H1 (cell line): ENCODE results near the gene GSTM2. TPM values are rescaled to one million over a fixed set of nuclear protein-coding genes. Genes with fewer than 3 reads are reported as not detected.

Experiments used
- CTCF ChIA-PET: fragments of 300-600 bp; sonication (Branson Sonifier 250); formaldehyde crosslinking; loops from one replicate; lab custom pipeline; 2021; ENCODE audit not compliant: partially characterized antibody; lab: Charles Lee
- POLR2A ChIA-PET: fragments of 300-600 bp; sonication (Branson Sonifier 250); formaldehyde crosslinking; loops from one replicate; lab custom pipeline; 2021; ENCODE audit warnings: inconsistent platforms; ENCODE audit not compliant: partially characterized antibody; lab: Charles Lee
- DNase-seq, 2 experiments: peaks; one replicate each; pipeline versions ENCODE4 v3.0.0 to v3.0.0-alpha.2; 2010 to 2022; ENCODE audit warnings: low spot score in 2 of 2, low read depth in 1 of 2, mixed read lengths in 1 of 2
- FAIRE-seq: peaks from 2 replicates; lab custom pipeline; 2011; peaks lifted over from hg19 to GRCh38; lab: Jason Lieb, UNC
- H2AFZ ChIP-seq: 2 replicates; pipeline ENCODE4 v1.8.1; 2012; ENCODE audit warnings: low read length, inconsistent platforms
- H2AK5ac ChIP-seq: 2 replicates; pipeline ENCODE4 v1.6.1; 2013; ENCODE audit warnings: low read depth, low read length
- H2BK120ac ChIP-seq: replicated peaks from 2 replicates; pipeline ENCODE3; 2013; ENCODE audit warnings: low read depth, low read length, inconsistent platforms
- H2BK12ac ChIP-seq: 2 replicates; pipeline ENCODE4 v1.6.1; 2013; ENCODE audit warnings: low read depth, low read length
- H2BK15ac ChIP-seq: 2 replicates; pipeline ENCODE4 v1.6.1; 2013; ENCODE audit warnings: low read length
- H2BK20ac ChIP-seq: 2 replicates; pipeline ENCODE4 v1.6.1; 2013; ENCODE audit warnings: low read length
- H2BK5ac ChIP-seq: 2 replicates; pipeline ENCODE4 v1.6.1; 2013; ENCODE audit warnings: low read depth, low read length
- H3K14ac ChIP-seq: 2 replicates; pipeline ENCODE4 v1.6.1; 2013; ENCODE audit warnings: inconsistent platforms; ENCODE audit not compliant: insufficient read length
- H3K18ac ChIP-seq: 2 replicates; pipeline ENCODE4 v1.6.1; 2013; ENCODE audit warnings: low read length; ENCODE audit errors: extremely low read depth
- H3K23ac ChIP-seq: 2 replicates; pipeline ENCODE4 v1.6.1; 2013; ENCODE audit warnings: inconsistent platforms; ENCODE audit not compliant: insufficient read length
- H3K23me2 ChIP-seq: 2 replicates; pipeline ENCODE4 v1.6.1; 2013; ENCODE audit warnings: low read depth, low read length
- H3K27ac ChIP-seq: 2 replicates; pipeline ENCODE4 v1.6.1; 2011; ENCODE audit warnings: low read depth, low read length, inconsistent platforms
- H3K27me3 ChIP-seq, 4 experiments: replicated peaks in 1 of 4; 1 replicate in 1 of 4; 2 replicates in 3 of 4; pipeline versions ENCODE4 v1.6.1 to v1.8.1; 2011 to 2013; ENCODE audit warnings: low read length in 3 of 4, mild to moderate bottlenecking in 3 of 4, inconsistent platforms in 2 of 4, mixed read lengths in 2 of 4, moderate library complexity in 1 of 4; ENCODE audit not compliant: control insufficient read depth in 3 of 4, insufficient read depth in 3 of 4; ENCODE audit errors: extremely low read depth in 1 of 4
- H3K36me3 ChIP-seq, 4 experiments: 2 replicates each; pipeline versions ENCODE4 v1.6.1 to v1.8.1; 2011 to 2013; ENCODE audit warnings: mild to moderate bottlenecking in 4 of 4, low read length in 3 of 4, moderate library complexity in 2 of 4, control low read depth in 1 of 4, inconsistent platforms in 1 of 4; ENCODE audit not compliant: insufficient read depth in 4 of 4, control insufficient read depth in 2 of 4
- H3K4ac ChIP-seq: replicated peaks from 2 replicates; pipeline ENCODE3; 2013; ENCODE audit warnings: low read length, low read depth, mixed read lengths, inconsistent platforms; ENCODE audit not compliant: insufficient read length
- H3K4me1 ChIP-seq, 4 experiments: replicated peaks in 1 of 4; 1 replicate in 1 of 4; 2 replicates in 3 of 4; pipeline versions ENCODE4 v1.6.1 to v1.8.1; 2011 to 2013; ENCODE audit warnings: low read length in 3 of 4, inconsistent platforms in 2 of 4, mixed read lengths in 1 of 4; ENCODE audit not compliant: insufficient read depth in 4 of 4, control insufficient read depth in 3 of 4
- H3K4me2 ChIP-seq, 2 experiments: 2 replicates each; pipeline versions ENCODE4 v1.6.1 to v1.8.1; 2011 to 2013; ENCODE audit warnings: low read depth in 2 of 2, low read length in 2 of 2, control low read depth in 1 of 2, inconsistent platforms in 1 of 2, mild to moderate bottlenecking in 1 of 2; ENCODE audit not compliant: insufficient read depth in 1 of 2
- H3K4me3 ChIP-seq, 4 experiments: fragments of 200-600, 300-600 bp in 1 of 4; sonication (generic), shearing (Covaris generic), sonication (Bioruptor Twin) in 1 of 4; 2 replicates each; pipeline versions ENCODE4 v1.5.1 to v1.8.1; 2011 to 2016; ENCODE audit warnings: low read length in 4 of 4, low read depth in 3 of 4, control low read depth in 2 of 4, inconsistent platforms in 2 of 4, mild to moderate bottlenecking in 2 of 4, mixed read lengths in 1 of 4, moderate library complexity in 1 of 4; ENCODE audit not compliant: insufficient read depth in 2 of 4; ENCODE audit errors: extremely low read depth in 1 of 4
- H3K56ac ChIP-seq: replicated peaks from 2 replicates; pipeline ENCODE3; 2013; ENCODE audit warnings: low read depth, mild to moderate bottlenecking, mixed read lengths, low read length, inconsistent platforms; ENCODE audit not compliant: insufficient read length
- H3K79me1 ChIP-seq: 2 replicates; pipeline ENCODE4 v1.6.1; 2013; ENCODE audit warnings: low read depth, low read length, control low read depth
- H3K79me2 ChIP-seq, 2 experiments: 2 replicates each; pipeline versions ENCODE4 v1.6.1 to v1.8.1; 2012 to 2013; ENCODE audit warnings: low read length in 2 of 2, mild to moderate bottlenecking in 2 of 2, inconsistent platforms in 1 of 2; ENCODE audit not compliant: insufficient read depth in 2 of 2, control insufficient read depth in 1 of 2
- H3K9ac ChIP-seq, 4 experiments: replicated peaks in 1 of 4; 1 replicate in 1 of 4; 2 replicates in 3 of 4; pipeline versions ENCODE4 v1.6.1 to v1.8.1; 2011 to 2013; ENCODE audit warnings: low read depth in 3 of 4, low read length in 3 of 4, control low read depth in 2 of 4, mild to moderate bottlenecking in 2 of 4, moderate library complexity in 2 of 4, inconsistent platforms in 1 of 4; ENCODE audit errors: extremely low read depth in 1 of 4
- H3K9me3 ChIP-seq, 2 experiments: 2 replicates each; pipeline versions ENCODE4 v1.6.1 to v1.8.1; 2012 to 2013; ENCODE audit warnings: mild to moderate bottlenecking in 2 of 2, moderate library complexity in 2 of 2, control low read depth in 1 of 2, inconsistent platforms in 1 of 2, low read depth in 1 of 2, low read length in 1 of 2, mixed read lengths in 1 of 2; ENCODE audit not compliant: insufficient read depth in 2 of 2
- H4K20me1 ChIP-seq, 2 experiments: replicated peaks in 1 of 2; 2 replicates each; pipeline versions ENCODE3 to v1.8.1; 2011 to 2013; ENCODE audit warnings: inconsistent platforms in 2 of 2, low read length in 2 of 2, mild to moderate bottlenecking in 1 of 2; ENCODE audit not compliant: insufficient read depth in 2 of 2, control insufficient read depth in 1 of 2
- H4K5ac ChIP-seq: 2 replicates; pipeline ENCODE4 v1.6.1; 2013; ENCODE audit warnings: low read length, low read depth, mixed read lengths, inconsistent platforms; ENCODE audit not compliant: insufficient read length
- H4K8ac ChIP-seq: 2 replicates; pipeline ENCODE4 v1.8.0; 2013; ENCODE audit warnings: mild to moderate bottlenecking, moderate library complexity, low read length, inconsistent platforms; ENCODE audit not compliant: insufficient read depth; ENCODE audit errors: extremely low read depth
- H4K91ac ChIP-seq: replicated peaks from 2 replicates; pipeline ENCODE3; 2013; ENCODE audit warnings: low read length, mixed read lengths, inconsistent platforms; ENCODE audit not compliant: insufficient read length
- JUN ChIP-seq: IDR thresholded peaks from 2 replicates; pipeline ENCODE4 v1.6.1; 2011; ENCODE audit warnings: low read depth, mild to moderate bottlenecking, improper control_type of control experiment, low read length
- RXRA ChIP-seq: IDR thresholded peaks from 2 replicates; pipeline ENCODE4 v1.6.1; 2011; ENCODE audit warnings: low read depth, mild to moderate bottlenecking, low read length, moderate library complexity; ENCODE audit not compliant: insufficient read depth
- SAP30 ChIP-seq: fragments of 300-600 bp; sonication (generic); IDR thresholded peaks from 2 replicates; pipeline ENCODE4 v1.7.1; 2012; ENCODE audit warnings: low read length, moderate library complexity, mild to moderate bottlenecking, inconsistent platforms; ENCODE audit not compliant: insufficient read depth, insufficient replicate concordance
- SIX5 ChIP-seq: IDR thresholded peaks from 2 replicates; pipeline ENCODE4 v1.6.1; 2011; ENCODE audit warnings: mild to moderate bottlenecking, low read depth, low read length
- SUZ12 ChIP-seq: fragments of 200-600 bp; sonication (generic); IDR thresholded peaks from 2 replicates; pipeline ENCODE4 v1.6.1; 2012; ENCODE audit warnings: mild to moderate bottlenecking, inconsistent platforms, low read length, moderate library complexity, mixed read lengths
- WGBS, 2 experiments: shearing (Covaris generic) in 1 of 2; methylation state at CpG; one replicate each; pipeline versions ENCODE4 v1.1.6 to v1.1.7; 2013 to 2015; ENCODE audit warnings: low lambda C conversion rate in 2 of 2, mixed read lengths in 2 of 2, inconsistent platforms in 1 of 2, low coverage in 1 of 2, missing lambda C conversion rate in 1 of 2; ENCODE audit not compliant: insufficient replicate concordance in 2 of 2, insufficient coverage in 1 of 2, insufficient read length in 1 of 2; ENCODE audit errors: extremely low coverage in 1 of 2, missing lambda C conversion rate in 1 of 2; 5-methylcytosine and 5-hydroxymethylcytosine counted together
- polyA plus RNA-seq, 7 experiments: library from polyadenylated mRNA; depleted of rRNA in 3 of 7; stranded (reverse) in 5 of 7; unstranded in 2 of 7; fragments of >200 nt in 5 of 7; fragments of 200-250 nt in 2 of 7; gene quantifications; 1 replicate in 5 of 7; 2 replicates in 1 of 7; 4 replicates in 1 of 7; pipeline versions ENCODE4 v1.2.1 to v1.2.3, GENCODE V29; 2011 to 2013; ENCODE audit warnings: missing spikeins in 2 of 7, mixed read lengths in 2 of 7
- total RNA-seq: library from RNA; stranded (reverse); fragmentation: NEBNext Ultra II Directional; extraction: Animal tissue kit (Norgen Biotek cat#: 25700); gene quantifications from 2 replicates; pipeline ENCODE4 v1.2.1, GENCODE V29; 2021

GSTM2 gene
- total and polyA plus RNA-seq, 2 of the 8 experiments (the other 6 are each of a cell fraction or from before 2014, with no cell fraction given) = 9.6 to 23.1 TPM

- Histone ChIP-seq H3K4ac (peak overlapping the region; percentile 81), H2BK15ac (0 out of 2 replicates have a peak overlapping the region, but pooled peaks have one; percentile 13), H3K23ac (no peak overlapping the region), H2AFZ (peak overlapping the region; percentile 80; the same call in 1 of the 2 replicates), H3K36me3 (no peaks in the 10 kb centered on the region), H2BK20ac (no peak overlapping the region), H4K8ac (peak overlapping the region; percentile 88; the same call in 1 of the 2 replicates), H3K9me3 (no peaks in the 10 kb centered on the region), H4K5ac (no peak overlapping the region), H3K79me1 (peaks cover 17% of the 10 kb centered on the region), H3K27me3 (no peaks in the 10 kb centered on the region), H3K9ac (peak overlapping the region in 3 of 4 experiments; percentile 31 to 74 (median 65); a peak in 6 of 7 replicates), H3K56ac (peak overlapping the region; percentile 64), H4K91ac (peak overlapping the region; percentile 36), H3K23me2 (peaks cover 16% of the 10 kb centered on the region), H3K79me2 (peaks cover 0 to 37% of the 10 kb centered on the region in 2 experiments; a peak in 2 of 4 replicates), H2BK120ac (no peak overlapping the region), H3K27ac (no peak overlapping the region), H2BK5ac (peak overlapping the region; percentile 86; the same call in 1 of the 2 replicates), H3K14ac (no peak overlapping the region), H3K4me2 (peak overlapping the region; percentile 91 to 94), H4K20me1 (peaks cover 5 to 25% of the 10 kb centered on the region in 2 experiments), H3K4me3 (peak overlapping the region; percentile 69 to 85 (median 78)), H3K18ac (peak overlapping the region; percentile 96; the same call in 1 of the 2 replicates), H2BK12ac (0 out of 2 replicates have a peak overlapping the region, but pooled peaks have one; percentile 85), H2AK5ac (no peak overlapping the region), H3K4me1 (peaks cover 4 to 25% (median 12%) of the 10 kb centered on the region in 4 experiments)
- POLR2A ChIA-PET = interaction anchor here (0.8 to 2.5 kb wide), 10 partner anchors 8 to 75 kb away, joined by 3 to 18 read pairs (median 5); partner anchors contain the start of gene GNAI3
- FAIRE-seq (no peak), DNase-seq (no peak)
- no peak for TF ChIP-seq RXRA
- TF ChIP-seq SIX5 = no peak
- TF ChIP-seq SUZ12 = no peak
- no peak for TF ChIP-seq JUN
- TF ChIP-seq SAP30 = peak; percentile 83
- CTCF ChIA-PET = interaction anchor here (0.7 to 1.7 kb wide), 12 partner anchors 10 to 338 kb away, joined by 3 to 9 read pairs (median 3); partner anchors contain the start of gene PSRC1
- WGBS, 2 experiments = 0% methylated on average over 8 of the region's 9 CpGs; no CpG with 5 or more reads in 1 of the 2 experiments
These were observed 47.5 kb upstream of the GSTM2 start for GRCh38 chr1:109620401-109620791.
